DOHH2 (cell line): ENCODE measurements around the gene MGAT5.

Experiments used
- H3F3A ChIP-seq: fragments of 200-600 bp; sonication (generic), shearing (Covaris generic); 2 replicates; pipeline ENCODE4 v1.6.0; 2016; ENCODE audit warnings: antibody characterized with exemption, mild to moderate bottlenecking; ENCODE audit not compliant: control insufficient read depth, insufficient read depth
- H3K27ac ChIP-seq: fragments of 200-600 bp; sonication (generic); 2 replicates; pipeline ENCODE4 v1.5.1; 2014; ENCODE audit warnings: low read depth, mild to moderate bottlenecking, low read length, moderate library complexity
- H3K27me3 ChIP-seq: fragments of 200-600 bp; sonication (generic); 2 replicates; pipeline ENCODE4 v1.6.1; 2014; ENCODE audit warnings: mild to moderate bottlenecking, low read length, mixed read lengths; ENCODE audit not compliant: control insufficient read depth
- H3K36me3 ChIP-seq: fragments of 200-600 bp; sonication (generic); 2 replicates; pipeline ENCODE4 v1.6.1; 2014; ENCODE audit warnings: mild to moderate bottlenecking, low read length, moderate library complexity, mixed read lengths; ENCODE audit not compliant: control insufficient read depth
- H3K4me1 ChIP-seq: fragments of 200-600 bp; sonication (generic); 2 replicates; pipeline ENCODE4 v1.6.1; 2014; ENCODE audit warnings: mild to moderate bottlenecking, low read length, mixed read lengths; ENCODE audit not compliant: control insufficient read depth
- H3K4me2 ChIP-seq: fragments of 200-600 bp; sonication (generic); 2 replicates; pipeline ENCODE4 v1.6.0; 2014; ENCODE audit warnings: mild to moderate bottlenecking, low read length, moderate library complexity
- H3K4me3 ChIP-seq: fragments of 200-600 bp; sonication (generic); 2 replicates; pipeline ENCODE4 v1.5.1; 2014; ENCODE audit warnings: mild to moderate bottlenecking, low read length, mixed read lengths
- H3K79me2 ChIP-seq: fragments of 200-600 bp; sonication (generic); 2 replicates; pipeline ENCODE4 v1.6.1; 2014; ENCODE audit warnings: mild to moderate bottlenecking, low read length, mixed read lengths; ENCODE audit not compliant: control insufficient read depth
- H3K9me2 ChIP-seq: fragments of 200-600 bp; sonication (generic); replicated peaks from 2 replicates; pipeline ENCODE4 v1.6.1; 2014; ENCODE audit warnings: mild to moderate bottlenecking, low read length, mixed read lengths; ENCODE audit not compliant: control insufficient read depth
- H3K9me3 ChIP-seq: fragments of 200-600 bp; sonication (generic); 2 replicates; pipeline ENCODE4 v1.6.1; 2014; ENCODE audit warnings: antibody characterized with exemption, low read length, mixed read lengths; ENCODE audit not compliant: control insufficient read depth, insufficient read depth
- H4K20me1 ChIP-seq: fragments of 200-600 bp; sonication (generic); 2 replicates; pipeline ENCODE4 v1.6.0; 2014; ENCODE audit warnings: low read depth, mild to moderate bottlenecking, antibody characterized with exemption, low read length, moderate library complexity; ENCODE audit not compliant: control insufficient read depth, insufficient read depth
- EZH2phosphoT487 ChIP-seq: fragments of 200-600 bp; sonication (generic); IDR thresholded peaks from 2 replicates; pipeline ENCODE4 v1.6.1; 2017; ENCODE audit warnings: borderline replicate concordance, mild to moderate bottlenecking, antibody characterized with exemption, low read length, moderate library complexity, mixed read lengths
- TF ChIP-seq, protein P1 (sequence below): fragments of 200-600 bp; sonication (generic); IDR thresholded peaks from one replicate; pipeline ENCODE4 v1.5.1; 2014; ENCODE audit warnings: antibody characterized with exemption, mild to moderate bottlenecking, low read depth, low read length; ENCODE audit not compliant: poor library complexity, severe bottlenecking

The MGAT5 gene

DNA sequence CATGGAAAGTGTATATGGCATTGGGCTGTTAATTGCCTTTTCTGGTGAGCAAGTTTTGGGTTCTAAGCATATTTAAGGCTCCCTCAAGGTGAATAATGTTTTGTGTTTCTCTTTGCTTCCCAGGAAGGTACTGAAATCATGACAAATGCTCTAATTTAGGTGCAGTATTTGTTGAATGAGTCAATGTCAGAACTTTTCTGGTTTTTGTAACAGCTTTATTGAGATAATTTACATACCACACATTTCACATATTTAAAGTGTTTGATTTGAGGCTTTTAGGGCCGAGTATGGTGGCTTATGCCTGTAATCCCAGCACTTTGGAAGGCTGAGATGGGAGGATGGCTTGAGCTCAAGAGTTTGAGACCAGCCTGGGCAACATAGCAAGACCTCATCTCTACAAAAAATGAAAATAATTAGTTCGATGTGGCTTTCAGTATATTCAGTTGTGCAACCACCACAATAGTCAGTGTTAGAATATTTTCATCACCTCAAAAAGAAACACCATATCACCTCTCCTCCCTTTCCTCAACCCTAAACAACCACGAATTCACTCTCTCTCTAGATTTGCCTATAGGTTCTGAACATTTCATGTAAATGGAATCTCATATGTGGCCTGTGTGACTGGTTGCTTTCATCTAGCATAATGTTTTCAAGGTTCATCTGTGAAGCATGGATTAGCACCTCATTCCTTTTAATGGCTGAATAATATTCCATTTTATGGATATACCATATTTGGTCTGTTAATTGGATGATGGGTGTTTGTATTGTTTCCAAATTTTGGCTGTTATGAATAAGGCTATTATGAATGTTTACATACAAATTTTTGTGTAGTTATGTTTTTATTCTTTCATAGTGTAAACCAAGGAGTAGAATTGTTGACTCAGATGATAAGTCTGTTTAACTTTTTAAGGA lies 54.9 kb downstream of the MGAT5 start:
- no peak overlapping the region for H3K4me2 ChIP-seq

DNA sequence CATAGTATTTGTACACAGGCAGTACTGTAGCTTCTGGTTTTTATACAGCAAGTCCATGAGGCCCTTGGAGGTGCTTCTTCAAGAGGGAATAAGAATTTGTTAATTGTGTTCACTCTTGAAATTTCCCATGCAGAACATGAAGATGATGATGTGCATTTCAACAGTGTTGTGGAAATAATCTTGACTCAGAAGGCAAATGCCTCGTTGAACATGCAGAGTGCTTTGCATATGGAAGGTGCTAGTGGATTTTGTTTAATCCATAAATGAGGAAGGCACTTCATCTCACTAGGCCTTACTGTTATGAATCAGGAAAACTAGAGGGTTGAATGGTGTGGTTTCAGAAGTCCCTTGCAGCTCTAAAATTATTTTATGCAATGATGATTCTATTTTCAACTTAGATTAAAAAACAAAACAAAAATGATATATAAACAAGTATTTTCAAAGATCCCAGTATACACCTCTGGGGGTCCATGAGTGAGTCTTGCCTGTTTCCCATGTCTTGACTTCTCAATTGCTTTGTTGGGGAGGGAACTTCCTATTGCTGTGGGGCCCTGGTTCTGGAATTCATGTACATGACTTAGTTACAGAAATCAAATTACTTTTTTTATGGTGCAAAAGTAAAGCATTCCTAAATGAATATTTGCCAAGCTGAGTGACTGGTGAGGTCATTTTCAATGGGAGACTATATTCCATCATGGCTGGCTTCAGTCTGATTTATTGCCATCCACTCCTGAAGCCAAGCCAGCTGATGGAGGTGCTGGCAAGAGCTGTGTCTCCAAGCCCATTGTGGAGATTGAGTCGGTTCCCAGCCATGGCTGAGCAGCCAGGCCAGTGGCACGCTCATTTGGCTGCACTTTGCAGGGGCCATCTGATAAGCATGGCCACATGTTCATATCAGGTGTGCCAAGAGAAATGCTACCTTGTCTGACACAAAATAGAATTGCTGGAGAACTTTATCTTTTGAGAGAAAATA lies 56.5 kb downstream of the MGAT5 start:
- Histone ChIP-seq H3F3A (no peaks in the 10 kb centered on the region), H3K9me2 (no peaks in the 10 kb centered on the region), H3K36me3 (peaks cover 11% of the 10 kb centered on the region), H3K4me2 (no peak overlapping the region), H4K20me1 (no peaks in the 10 kb centered on the region), H3K27ac (no peak overlapping the region), H3K79me2 (peaks cover 56% of the 10 kb centered on the region), H3K4me3 (no peak overlapping the region), H3K27me3 (no peaks in the 10 kb centered on the region), H3K9me3 (no peaks in the 10 kb centered on the region; the same call in 1 of the 2 replicates), H3K4me1 (peaks cover 29% of the 10 kb centered on the region)
- TF ChIP-seq EZH2phosphoT487 = no peak
- TF ChIP-seq, protein P1, sequence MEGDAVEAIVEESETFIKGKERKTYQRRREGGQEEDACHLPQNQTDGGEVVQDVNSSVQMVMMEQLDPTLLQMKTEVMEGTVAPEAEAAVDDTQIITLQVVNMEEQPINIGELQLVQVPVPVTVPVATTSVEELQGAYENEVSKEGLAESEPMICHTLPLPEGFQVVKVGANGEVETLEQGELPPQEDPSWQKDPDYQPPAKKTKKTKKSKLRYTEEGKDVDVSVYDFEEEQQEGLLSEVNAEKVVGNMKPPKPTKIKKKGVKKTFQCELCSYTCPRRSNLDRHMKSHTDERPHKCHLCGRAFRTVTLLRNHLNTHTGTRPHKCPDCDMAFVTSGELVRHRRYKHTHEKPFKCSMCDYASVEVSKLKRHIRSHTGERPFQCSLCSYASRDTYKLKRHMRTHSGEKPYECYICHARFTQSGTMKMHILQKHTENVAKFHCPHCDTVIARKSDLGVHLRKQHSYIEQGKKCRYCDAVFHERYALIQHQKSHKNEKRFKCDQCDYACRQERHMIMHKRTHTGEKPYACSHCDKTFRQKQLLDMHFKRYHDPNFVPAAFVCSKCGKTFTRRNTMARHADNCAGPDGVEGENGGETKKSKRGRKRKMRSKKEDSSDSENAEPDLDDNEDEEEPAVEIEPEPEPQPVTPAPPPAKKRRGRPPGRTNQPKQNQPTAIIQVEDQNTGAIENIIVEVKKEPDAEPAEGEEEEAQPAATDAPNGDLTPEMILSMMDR = no peak

More for the DNA sequence above, 54.9 kb downstream of the MGAT5 start:
- no peaks in the 10 kb centered on the region for H3F3A ChIP-seq
- TF ChIP-seq, protein P1 = no peak
- TF ChIP-seq EZH2phosphoT487 = no peak
- no peaks in the 10 kb centered on the region for H3K9me2 ChIP-seq
- H4K20me1 ChIP-seq = no peaks in the 10 kb centered on the region
- peaks cover 57% of the 10 kb centered on the region for H3K79me2 ChIP-seq
- H3K9me3 ChIP-seq = no peaks in the 10 kb centered on the region; the same call in 1 of the 2 replicates
- H3K4me1 ChIP-seq = peaks cover 29% of the 10 kb centered on the region
- H3K27ac ChIP-seq = no peak overlapping the region
- H3K36me3 ChIP-seq = peaks cover 11% of the 10 kb centered on the region
- no peak overlapping the region for H3K4me3 ChIP-seq
- H3K27me3 ChIP-seq = no peaks in the 10 kb centered on the region

DNA sequence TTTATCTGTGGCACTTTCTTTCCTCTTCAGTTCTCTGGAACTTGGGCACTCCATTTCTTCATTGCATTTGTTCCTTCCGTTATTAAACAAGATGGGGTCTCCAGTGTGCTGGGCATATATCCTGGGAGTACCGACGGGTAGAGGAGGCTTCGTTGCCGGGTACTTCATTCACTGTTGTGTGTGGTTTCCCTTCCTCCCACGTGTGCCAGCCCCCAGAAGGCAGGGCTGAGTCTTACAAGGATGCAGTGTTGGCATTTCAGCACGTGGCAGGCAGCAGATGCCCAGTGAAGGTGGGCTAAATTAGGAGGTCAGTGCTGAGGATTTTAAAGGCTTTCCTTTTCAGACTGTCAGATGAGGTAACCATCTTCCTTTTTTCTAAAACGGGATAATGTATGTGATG lies 58.6 kb downstream of the MGAT5 start:
- H3K4me1 ChIP-seq = peaks cover 26% of the 10 kb centered on the region
- peaks cover 50% of the 10 kb centered on the region for H3K79me2 ChIP-seq
- H4K20me1 ChIP-seq = no peaks in the 10 kb centered on the region

More for the DNA sequence above, 58.6 kb downstream of the MGAT5 start:
- Histone ChIP-seq H3K27me3 (no peaks in the 10 kb centered on the region), H3K4me2 (no peak overlapping the region), H3K9me2 (no peaks in the 10 kb centered on the region), H3K4me3 (no peak overlapping the region), H3F3A (no peaks in the 10 kb centered on the region), H3K27ac (no peak overlapping the region), H3K36me3 (peaks cover 17% of the 10 kb centered on the region), H3K9me3 (no peaks in the 10 kb centered on the region; the same call in 1 of the 2 replicates)
- TF ChIP-seq EZH2phosphoT487 = no peak
